ENCODE results near the gene ZNF580.

ZNF580 gene

DNA sequence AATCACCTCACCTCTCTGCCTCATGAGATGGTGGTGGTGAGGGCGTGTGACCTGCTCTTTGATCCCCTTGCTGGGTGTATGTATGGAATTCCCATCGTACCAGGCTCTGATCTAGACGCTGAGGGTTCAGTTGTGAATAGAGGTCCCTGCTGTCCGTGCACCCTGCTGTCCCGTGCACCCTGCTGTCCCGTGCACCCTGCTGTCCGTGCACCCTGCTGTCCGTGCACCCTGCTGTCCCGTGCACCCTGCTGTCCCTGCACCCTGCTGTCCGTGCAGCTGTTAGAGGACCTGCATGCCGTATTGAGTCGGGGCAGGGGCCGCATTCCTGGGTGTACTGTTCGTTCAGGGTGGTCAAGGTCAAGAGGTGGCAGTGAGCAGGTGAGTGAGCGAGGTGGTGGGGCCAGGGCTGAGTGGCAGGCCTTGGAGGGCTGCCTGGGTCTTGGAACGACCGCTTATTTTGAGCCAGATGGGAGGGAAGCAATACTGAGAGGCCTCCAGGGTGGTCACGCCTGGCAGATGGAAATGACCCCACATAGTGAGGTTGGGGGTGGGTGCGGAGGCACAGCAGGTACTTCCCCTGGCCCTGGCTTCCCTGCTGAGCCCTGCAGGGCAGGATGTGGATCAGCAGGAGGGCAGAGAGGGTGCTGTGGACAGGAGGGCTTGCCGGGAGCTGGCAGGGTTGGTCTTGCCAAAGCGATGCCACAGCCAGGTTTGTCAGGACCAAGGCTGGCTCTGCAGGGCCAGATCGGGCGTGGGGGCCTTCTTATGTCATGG is 29.7 kb downstream of the ZNF580 start:
- H3K4me3 ChIP-seq (ENCODE audit: low read depth, low read length): no peak overlapping the region

DNA sequence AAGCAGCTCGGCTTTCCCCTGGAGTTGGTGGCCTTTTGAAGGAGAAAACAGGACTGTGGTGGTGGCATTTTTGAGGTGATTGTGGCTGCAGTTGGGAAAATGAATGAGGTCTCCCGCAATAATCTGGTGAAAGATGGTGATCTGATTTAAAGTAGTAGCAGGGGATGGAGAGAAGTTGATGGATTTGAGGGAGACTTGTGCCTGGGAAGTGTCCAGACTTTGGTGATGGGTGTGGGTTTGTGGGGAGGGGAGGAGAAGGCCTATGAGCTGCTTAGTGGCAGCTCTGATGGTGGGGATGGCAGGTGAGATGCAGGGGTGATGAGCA is 30.2 kb downstream of the ZNF580 start:
- TF ChIP-seq, protein P1, sequence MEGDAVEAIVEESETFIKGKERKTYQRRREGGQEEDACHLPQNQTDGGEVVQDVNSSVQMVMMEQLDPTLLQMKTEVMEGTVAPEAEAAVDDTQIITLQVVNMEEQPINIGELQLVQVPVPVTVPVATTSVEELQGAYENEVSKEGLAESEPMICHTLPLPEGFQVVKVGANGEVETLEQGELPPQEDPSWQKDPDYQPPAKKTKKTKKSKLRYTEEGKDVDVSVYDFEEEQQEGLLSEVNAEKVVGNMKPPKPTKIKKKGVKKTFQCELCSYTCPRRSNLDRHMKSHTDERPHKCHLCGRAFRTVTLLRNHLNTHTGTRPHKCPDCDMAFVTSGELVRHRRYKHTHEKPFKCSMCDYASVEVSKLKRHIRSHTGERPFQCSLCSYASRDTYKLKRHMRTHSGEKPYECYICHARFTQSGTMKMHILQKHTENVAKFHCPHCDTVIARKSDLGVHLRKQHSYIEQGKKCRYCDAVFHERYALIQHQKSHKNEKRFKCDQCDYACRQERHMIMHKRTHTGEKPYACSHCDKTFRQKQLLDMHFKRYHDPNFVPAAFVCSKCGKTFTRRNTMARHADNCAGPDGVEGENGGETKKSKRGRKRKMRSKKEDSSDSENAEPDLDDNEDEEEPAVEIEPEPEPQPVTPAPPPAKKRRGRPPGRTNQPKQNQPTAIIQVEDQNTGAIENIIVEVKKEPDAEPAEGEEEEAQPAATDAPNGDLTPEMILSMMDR (IDR thresholded peaks at IDR 0.05; ENCODE audit: low read depth, low read length): no peak
- H3K4me3 ChIP-seq (ENCODE audit: low read depth, low read length): no peak overlapping the region

More for the DNA sequence above, 29.7 kb downstream of the ZNF580 start:
- TF ChIP-seq, protein P1 (IDR thresholded peaks at IDR 0.05; ENCODE audit: low read depth, low read length): no peak

DNA sequence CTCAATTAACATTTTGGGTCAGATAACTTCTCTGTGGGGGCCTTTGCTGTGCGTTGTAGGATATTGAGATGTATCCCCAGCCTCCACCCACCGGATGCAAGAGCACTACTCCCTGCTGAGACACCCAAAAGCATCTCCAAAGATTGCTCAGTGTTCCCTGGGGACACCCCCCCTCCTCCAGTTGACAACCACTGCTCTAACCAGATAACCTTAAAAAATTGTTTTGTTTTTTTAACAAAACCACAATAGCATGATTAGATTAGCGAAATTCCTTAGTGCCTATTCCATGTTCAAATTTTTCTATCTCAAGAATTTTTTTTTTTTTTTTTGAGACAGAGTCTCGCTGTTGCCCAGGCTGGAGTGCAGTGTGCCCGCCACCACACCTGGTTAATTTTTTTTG is 31.6 kb downstream of the ZNF580 start:
- no peak overlapping the region for H3K4me3 ChIP-seq (ENCODE audit: low read depth, low read length)
- TF ChIP-seq, protein P1 (IDR thresholded peaks at IDR 0.05; ENCODE audit: low read depth, low read length): no peak

GRCh38 chr19:55673465-55673864 is 32.7 kb downstream of the ZNF580 start:
- no peak overlapping the region for H3K4me3 ChIP-seq (ENCODE audit: low read depth, low read length)
- TF ChIP-seq, protein P1 (IDR thresholded peaks at IDR 0.05; ENCODE audit: low read depth, low read length): no peak

DNA sequence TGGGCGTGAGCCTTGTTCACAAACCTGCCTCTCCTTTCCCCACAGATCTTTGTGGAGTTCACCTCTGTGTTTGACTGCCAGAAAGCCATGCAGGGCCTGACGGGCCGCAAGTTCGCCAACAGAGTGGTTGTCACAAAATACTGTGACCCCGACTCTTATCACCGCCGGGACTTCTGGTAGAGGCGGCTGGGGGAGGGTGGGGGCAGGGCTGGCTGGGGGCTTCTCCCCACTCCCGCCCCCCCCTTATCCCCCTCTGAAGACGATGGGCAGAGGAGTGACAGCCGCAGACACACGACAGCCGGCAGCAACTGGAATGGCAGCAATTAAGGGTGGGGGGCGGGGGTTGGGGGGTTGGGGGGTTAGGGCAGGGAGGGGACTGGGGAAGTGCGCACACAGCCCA is 33.1 kb downstream of the ZNF580 start:
- TF ChIP-seq, protein P1 (IDR thresholded peaks at IDR 0.05; ENCODE audit: low read depth, low read length): no peak
- H3K4me3 ChIP-seq (ENCODE audit: low read depth, low read length): no peak overlapping the region

DNA sequence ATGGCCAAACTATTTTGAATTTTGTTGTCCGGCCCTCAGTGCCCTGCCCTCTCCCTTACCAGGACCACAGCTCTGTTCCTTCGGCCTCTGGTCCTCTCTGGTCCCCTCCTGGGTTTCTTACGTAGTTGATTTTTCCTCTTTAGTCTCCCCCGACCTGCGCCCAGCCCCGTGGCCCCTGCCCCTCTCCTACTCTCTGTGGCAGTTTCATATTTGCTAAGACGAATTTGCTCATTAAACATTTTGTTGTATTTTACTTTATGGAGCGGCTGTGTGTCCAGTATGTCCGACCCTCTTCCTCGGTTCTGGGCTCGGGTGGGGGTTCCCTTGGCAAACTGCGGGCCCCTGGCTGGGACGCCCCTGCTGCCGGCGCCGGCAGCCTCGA is 33.6 kb downstream of the ZNF580 start:
- TF ChIP-seq, protein P1 (IDR thresholded peaks at IDR 0.05; ENCODE audit: low read depth, low read length): no peak
- H3K4me3 ChIP-seq (ENCODE audit: low read depth, low read length): peak overlapping the region; percentile 94

GRCh38 chr19:55674841-55675660 is 34.2 kb downstream of the ZNF580 start, which contains the start of gene EPN1:
TSS of gene EPN1 (plus strand) at chr19:55675226. CDS start at chr19:55678628, 3,402 bp downstream.
- peak within 1 kb of the TSS; percentile 94 for H3K4me3 ChIP-seq (ENCODE audit: low read depth, low read length)
- TF ChIP-seq, protein P1 (IDR thresholded peaks at IDR 0.05; ENCODE audit: low read depth, low read length): no peak
